ENCODE data around the gene ARL6IP6. TPM values are rescaled to one million over a fixed set of nuclear protein-coding genes. Genes with fewer than 3 reads are reported as not detected.
A peak's percentile ranks its signal among the peaks of the same experiment; 100 is the strongest.
"Not testable (repeated sequence)": the region's sequence is repeated elsewhere in the genome, so short reads cannot be mapped to it uniquely, and the experiment has no call there.

The ARL6IP6 gene
- total RNA-seq, 1 donor from 2014 or later = 15.1 TPM

GRCh38 chr2:152715854-152716428 lies 2.5 kb upstream of the ARL6IP6 start:
- H3K27ac ChIP-seq = no peak overlapping the region

GRCh38 chr2:152716805-152717227 lies 1.6 kb upstream of the ARL6IP6 start:
- Histone ChIP-seq H3K27ac (peak overlapping the region; percentile 73 to 98), H3K4me3 (peak overlapping the region; percentile 83 to 96), H3K36me3 (peaks cover 0 to 6% of the 10 kb centered on the region in 2 donors), H3K4me1 (peaks cover 0 to 27% of the 10 kb centered on the region in 2 donors), H3K27me3 (no peaks in the 10 kb centered on the region), H3K9me3 (no peaks in the 10 kb centered on the region)
- peak in 1 of 2 donors; percentile 68 for DNase-seq (ENCODE audit: low spot score in 2 of 2)
- TF ChIP-seq CTCF (IDR thresholded peaks at IDR 0.05) = no peak
- intact Hi-C loops (cut with DNase I) = loop anchor here (1.0 to 10.0 kb wide), 5 partner anchors 23 to 682 kb away; partner anchors contain the start of genes FMNL2 and STAM2

More at GRCh38 chr2:152715854-152716428, 2.5 kb upstream of the ARL6IP6 start:
- Histone ChIP-seq H3K36me3 (peaks cover 0 to 6% of the 10 kb centered on the region in 2 donors), H3K4me1 (peaks cover 0 to 24% of the 10 kb centered on the region in 2 donors), H3K27me3 (no peaks in the 10 kb centered on the region), H3K9me3 (no peaks in the 10 kb centered on the region), H3K4me3 (peak overlapping the region; percentile 83 to 96)
- intact Hi-C loops (cut with DNase I) = loop anchor here (5.0 to 10.0 kb wide), 3 partner anchors 314 to 681 kb away; partner anchors contain the start of gene FMNL2
- no peak for TF ChIP-seq CTCF (IDR thresholded peaks at IDR 0.05)
- no peak for DNase-seq (ENCODE audit: low spot score in 2 of 2)

- intact Hi-C loops (cut with DNase I) = loop anchor here (1.0 to 10.0 kb wide), 5 partner anchors 23 to 683 kb away; partner anchors contain the start of genes FMNL2 and STAM2
These were observed 968 bp upstream of the ARL6IP6 start, which contains the start of gene PRPF40A for GRCh38 chr2:152717228-152718075. Gene PRPF40A, minus strand, starts transcription at chr2:152717461. Its CDS starts 22 bp downstream, at chr2:152717439.

GRCh38 chr2:152718909-152719645 lies 657 bp downstream of the ARL6IP6 start:
- intact Hi-C loops (cut with DNase I) = loop anchor here (5.0 to 10.0 kb wide), 3 partner anchors 317 to 684 kb away; partner anchors contain the start of gene FMNL2
- Histone ChIP-seq H3K9me3 (no peaks in the 10 kb centered on the region), H3K4me1 (peaks cover 0 to 32% of the 10 kb centered on the region in 2 donors), H3K4me3 (peak overlapping the region; percentile 83 to 96), H3K36me3 (no peaks in the 10 kb centered on the region), H3K27ac (peak overlapping the region; percentile 93 to 98), H3K27me3 (no peaks in the 10 kb centered on the region)
- no peak for DNase-seq (ENCODE audit: low spot score in 2 of 2)
- TF ChIP-seq CTCF (IDR thresholded peaks at IDR 0.05) = no peak

More at GRCh38 chr2:152717228-152718075, 968 bp upstream of the ARL6IP6 start, which contains the start of gene PRPF40A:
- peak within 1 kb of the TSS; percentile 83 to 96 for H3K4me3 ChIP-seq
- H3K27ac ChIP-seq = peak within 1 kb of the TSS; percentile 93 to 98
- no peaks in the 10 kb centered on the region for H3K9me3 ChIP-seq
- peak; percentile 95 to 99 for DNase-seq (ENCODE audit: low spot score in 2 of 2)
- peaks cover 0 to 5% of the 10 kb centered on the region in 2 donors for H3K36me3 ChIP-seq
- H3K27me3 ChIP-seq = no peaks in the 10 kb centered on the region
- peaks cover 0 to 32% of the 10 kb centered on the region in 2 donors for H3K4me1 ChIP-seq
- no peak for TF ChIP-seq CTCF (IDR thresholded peaks at IDR 0.05)

- H3K9me3 ChIP-seq = no peaks in the 10 kb centered on the region
- H3K27me3 ChIP-seq = no peaks in the 10 kb centered on the region
- peaks cover 0 to 25% of the 10 kb centered on the region in 2 donors for H3K4me1 ChIP-seq
- intact Hi-C loops (cut with DNase I) = no loop called here
- H3K27ac ChIP-seq = no peak overlapping the region
- DNase-seq (ENCODE audit: low spot score in 2 of 2) = no peak
- no peaks in the 10 kb centered on the region for H3K36me3 ChIP-seq
- no peak for TF ChIP-seq CTCF (IDR thresholded peaks at IDR 0.05)
- H3K4me3 ChIP-seq = no peak overlapping the region
These were observed 2.4 kb downstream of the ARL6IP6 start for GRCh38 chr2:152720794-152721193.

- H3K4me1 ChIP-seq = peaks cover 0 to 21% of the 10 kb centered on the region in 2 donors
- H3K9me3 ChIP-seq; intact Hi-C loops (cut with DNase I); H3K36me3 ChIP-seq; H3K27ac ChIP-seq; H3K4me3 ChIP-seq; DNase-seq (ENCODE audit: low spot score in 2 of 2); H3K27me3 ChIP-seq: not testable (repeated sequence)
These were observed 4.2 kb downstream of the ARL6IP6 start for GRCh38 chr2:152722639-152723038.
